ENCODE measurements around the gene DENND4C. TPM values are rescaled to one million over a fixed set of nuclear protein-coding genes. Genes with fewer than 3 reads are reported as not detected.
A peak's percentile ranks its signal among the peaks of the same experiment; 100 is the strongest.

DENND4C gene
- total and polyA plus RNA-seq, 10 donors, result 3.7 to 106 (median 48.7) TPM

GRCh38 chr9:19184144-19184917 is 46.2 kb upstream of the DENND4C start:
- no peaks in the 10 kb centered on the region for H3K36me3 ChIP-seq
- no peak overlapping the region for H3K4me3 ChIP-seq
- H3K9me3 ChIP-seq, result no peaks in the 10 kb centered on the region
- intact Hi-C loops (cut with DNase I; ENCODE audit: low total_unique reads), result no loop called here
- peak overlapping the region; percentile 22 to 84 (median 72) for H3K27ac ChIP-seq
- no peaks in the 10 kb centered on the region for H3K27me3 ChIP-seq (replicated peaks in 1 of 7)
- peak; percentile 85 for DNase-seq
- H3K4me1 ChIP-seq, result peaks cover 4 to 40% (median 28%) of the 10 kb centered on the region in 6 donors
- 16 to 22% (median 20%) methylated on average over 7 of the region's 7 CpGs for WGBS, 5 donors
- TF ChIP-seq POLR2A (IDR thresholded peaks at IDR 0.05), result no peak
- TF ChIP-seq CTCF (IDR thresholded peaks at IDR 0.05 in 8 of 11, conservative IDR thresholded peaks at IDR 0.05 in 3 of 11), result no peak
- peak in 2 of 3 donors; percentile 49 to 74 for TF ChIP-seq POLR2AphosphoS5 (IDR thresholded peaks at IDR 0.05)

GRCh38 chr9:19185191-19185590 is 45.3 kb upstream of the DENND4C start:
- H3K4me3 ChIP-seq, result no peak overlapping the region
- intact Hi-C loops (cut with DNase I; ENCODE audit: low total_unique reads), result no loop called here
- H3K27me3 ChIP-seq (replicated peaks in 1 of 7), result no peaks in the 10 kb centered on the region
- DNase-seq, result no peak
- no peak for TF ChIP-seq POLR2AphosphoS5 (IDR thresholded peaks at IDR 0.05)
- TF ChIP-seq CTCF (IDR thresholded peaks at IDR 0.05 in 8 of 11, conservative IDR thresholded peaks at IDR 0.05 in 3 of 11), result no peak
- TF ChIP-seq POLR2A (IDR thresholded peaks at IDR 0.05), result no peak
- peaks cover 4 to 40% (median 28%) of the 10 kb centered on the region in 6 donors for H3K4me1 ChIP-seq
- no peaks in the 10 kb centered on the region for H3K9me3 ChIP-seq
- no peaks in the 10 kb centered on the region for H3K36me3 ChIP-seq
- 86 to 98% (median 88%) methylated on average over 1 of the region's 1 CpG for WGBS, 5 donors
- H3K27ac ChIP-seq, result peak overlapping the region in 7 of 8 donors; percentile 22 to 84 (median 72)

GRCh38 chr9:19186232-19186631 is 44.3 kb upstream of the DENND4C start:
- WGBS, 5 donors, result 58 to 86% (median 84%) methylated on average over 2 of the region's 2 CpGs
- Histone ChIP-seq H3K4me1 (peaks cover 4 to 40% (median 28%) of the 10 kb centered on the region in 6 donors), H3K4me3 (no peak overlapping the region), H3K27ac (no peak overlapping the region), H3K36me3 (no peaks in the 10 kb centered on the region), H3K9me3 (no peaks in the 10 kb centered on the region), H3K27me3 (replicated peaks in 1 of 7) (no peaks in the 10 kb centered on the region)
- no peak for DNase-seq
- intact Hi-C loops (cut with DNase I; ENCODE audit: low total_unique reads), result no loop called here
- no peak for TF ChIP-seq CTCF (IDR thresholded peaks at IDR 0.05 in 8 of 11, conservative IDR thresholded peaks at IDR 0.05 in 3 of 11)
- TF ChIP-seq POLR2AphosphoS5 (IDR thresholded peaks at IDR 0.05), result no peak
- TF ChIP-seq POLR2A (IDR thresholded peaks at IDR 0.05), result no peak

- intact Hi-C loops (cut with DNase I; ENCODE audit: low total_unique reads), result no loop called here
- no peak overlapping the region for H3K4me3 ChIP-seq
- no peak overlapping the region for H3K27ac ChIP-seq
- H3K4me1 ChIP-seq, result peaks cover 3 to 27% (median 10%) of the 10 kb centered on the region in 6 donors
- H3K36me3 ChIP-seq, result no peaks in the 10 kb centered on the region
- no peaks in the 10 kb centered on the region for H3K27me3 ChIP-seq (replicated peaks in 1 of 7)
- DNase-seq, result no peak
- no peaks in the 10 kb centered on the region for H3K9me3 ChIP-seq
- 94 to 98% (median 95%) methylated on average over 5 of the region's 5 CpGs for WGBS, 5 donors
- no peak for TF ChIP-seq POLR2AphosphoS5 (IDR thresholded peaks at IDR 0.05)
- TF ChIP-seq POLR2A (IDR thresholded peaks at IDR 0.05), result no peak
- TF ChIP-seq CTCF (IDR thresholded peaks at IDR 0.05 in 8 of 11, conservative IDR thresholded peaks at IDR 0.05 in 3 of 11), result no peak
These were observed 41.7 kb upstream of the DENND4C start for GRCh38 chr9:19188771-19189170.
